ENCODE measurements around the gene WBP2. TPM values are rescaled to one million over a fixed set of nuclear protein-coding genes. Genes with fewer than 3 reads are reported as not detected.

The WBP2 gene
- total RNA-seq, 1 donor from 2014 or later, result 69.6 TPM

- Mint-ChIP-seq H3K4me3 (ENCODE audit: unreplicated experiment) (peak overlapping the region; percentile 67), H3K9me3 (ENCODE audit: unreplicated experiment) (no peaks in the 10 kb centered on the region), H3K4me1 (ENCODE audit: unreplicated experiment) (peaks cover 41% of the 10 kb centered on the region), H3K27ac (ENCODE audit: unreplicated experiment) (peak overlapping the region; percentile 94), H3K27me3 (ENCODE audit: unreplicated experiment) (peaks cover 6% of the 10 kb centered on the region), H3K36me3 (ENCODE audit: low read depth, unreplicated experiment) (peaks cover 20% of the 10 kb centered on the region)
- TF ChIP-seq CTCF (IDR thresholded peaks at IDR 0.05; ENCODE audit: unreplicated experiment), result no peak
- no peak for DNase-seq (ENCODE audit: low spot score)
These were observed 5.9 kb downstream of the WBP2 start for GRCh38 chr17:75849279-75849646.

- no peaks in the 10 kb centered on the region for H3K9me3 Mint-ChIP-seq (ENCODE audit: unreplicated experiment)
- H3K4me3 Mint-ChIP-seq (ENCODE audit: unreplicated experiment), result peak overlapping the region; percentile 56
- peaks cover 20% of the 10 kb centered on the region for H3K36me3 Mint-ChIP-seq (ENCODE audit: low read depth, unreplicated experiment)
- peak overlapping the region; percentile 94 for H3K27ac Mint-ChIP-seq (ENCODE audit: unreplicated experiment)
- TF ChIP-seq CTCF (IDR thresholded peaks at IDR 0.05; ENCODE audit: unreplicated experiment), result peak; percentile 73
- peaks cover 38% of the 10 kb centered on the region for H3K4me1 Mint-ChIP-seq (ENCODE audit: unreplicated experiment)
- DNase-seq (ENCODE audit: low spot score), result peak; percentile 74
- H3K27me3 Mint-ChIP-seq (ENCODE audit: unreplicated experiment), result peaks cover 6% of the 10 kb centered on the region
These were observed 6.4 kb downstream of the WBP2 start for GRCh38 chr17:75848523-75849278.

GRCh38 chr17:75847614-75848522, 7.3 kb downstream of the WBP2 start:
- no peak for DNase-seq (ENCODE audit: low spot score)
- Mint-ChIP-seq H3K4me3 (ENCODE audit: unreplicated experiment) (peak overlapping the region; percentile 37), H3K9me3 (ENCODE audit: unreplicated experiment) (no peaks in the 10 kb centered on the region), H3K27ac (ENCODE audit: unreplicated experiment) (peak overlapping the region; percentile 94), H3K27me3 (ENCODE audit: unreplicated experiment) (peaks cover 7% of the 10 kb centered on the region), H3K36me3 (ENCODE audit: low read depth, unreplicated experiment) (peaks cover 20% of the 10 kb centered on the region), H3K4me1 (ENCODE audit: unreplicated experiment) (peaks cover 38% of the 10 kb centered on the region)
- no peak for TF ChIP-seq CTCF (IDR thresholded peaks at IDR 0.05; ENCODE audit: unreplicated experiment)

DNA sequence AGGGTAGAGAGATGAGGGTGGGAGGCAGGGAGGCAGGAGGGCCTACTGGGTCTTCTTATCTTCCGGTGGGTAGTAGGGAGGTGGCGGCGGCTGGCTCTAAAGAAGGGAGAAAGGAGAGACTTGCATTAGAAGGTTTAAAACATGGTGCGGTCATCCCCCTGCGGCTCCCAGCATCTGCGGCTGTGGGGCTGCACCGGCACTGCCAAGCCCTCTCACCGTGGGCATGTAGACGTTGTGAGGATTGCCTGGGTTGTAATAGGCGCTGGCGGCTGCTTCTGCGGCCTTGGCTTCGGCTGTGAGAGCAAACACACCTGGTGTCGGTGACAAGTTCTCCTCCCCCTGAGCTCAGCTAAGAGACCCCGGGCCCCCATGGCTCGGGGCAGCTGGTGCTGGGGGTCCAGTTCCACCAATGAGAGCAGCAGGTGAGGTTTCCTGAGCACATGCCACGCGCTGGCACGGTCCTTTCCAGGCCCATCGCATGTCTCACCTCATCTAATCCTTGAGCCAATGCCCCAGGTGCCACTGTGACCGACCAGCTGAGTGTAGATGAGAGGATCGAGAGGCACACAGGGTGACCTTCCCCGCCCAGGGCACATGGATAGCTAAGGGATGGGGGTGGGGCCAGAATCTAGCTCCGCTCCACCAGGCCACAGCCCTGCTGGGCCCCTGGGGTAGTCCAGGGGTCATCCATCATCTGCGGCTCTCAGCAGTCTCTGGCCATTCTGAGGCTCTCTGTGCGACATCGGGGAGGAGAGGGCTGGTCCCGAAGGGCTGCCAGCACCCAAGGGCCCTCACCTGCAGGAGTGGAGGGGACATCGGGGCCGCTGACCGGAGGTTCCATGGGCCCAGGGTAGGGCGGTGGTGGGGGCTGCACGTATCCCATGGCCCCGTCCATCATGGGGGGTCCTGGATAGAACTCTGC, 8.2 kb downstream of the WBP2 start:
- Mint-ChIP-seq H3K4me1 (ENCODE audit: unreplicated experiment) (peaks cover 38% of the 10 kb centered on the region), H3K9me3 (ENCODE audit: unreplicated experiment) (no peaks in the 10 kb centered on the region), H3K27ac (ENCODE audit: unreplicated experiment) (no peak overlapping the region), H3K27me3 (ENCODE audit: unreplicated experiment) (peaks cover 7% of the 10 kb centered on the region), H3K4me3 (ENCODE audit: unreplicated experiment) (no peak overlapping the region), H3K36me3 (ENCODE audit: low read depth, unreplicated experiment) (peaks cover 20% of the 10 kb centered on the region)
- DNase-seq (ENCODE audit: low spot score), result no peak
- TF ChIP-seq CTCF (IDR thresholded peaks at IDR 0.05; ENCODE audit: unreplicated experiment), result no peak
